Keratinocyte (primary cell): ENCODE data around the gene DYNC1I1. TPM values are rescaled to one million over a fixed set of nuclear protein-coding genes. Genes with fewer than 3 reads are reported as not detected.

ENCODE experiments used
- DNase-seq: peaks from one replicate; pipeline ENCODE4 v3.0.0-alpha.2; 2011; ENCODE audit warnings: low read depth, missing footprints, low spot score
- FAIRE-seq: peaks from 2 replicates; lab custom pipeline; 2011; peaks lifted over from hg19 to GRCh38; lab: Jason Lieb, UNC
- H2AFZ ChIP-seq: 2 replicates; pipeline ENCODE4 v1.6.0; 2012; ENCODE audit warnings: low read length, control low read depth, inconsistent platforms; ENCODE audit not compliant: control insufficient read depth
- H3K27ac ChIP-seq: 2 replicates; pipeline ENCODE4 v1.5.1; 2011; ENCODE audit warnings: low read length; ENCODE audit not compliant: control insufficient read depth, insufficient read depth
- H3K27me3 ChIP-seq: 3 replicates; pipeline ENCODE4 v1.6.0; 2011; ENCODE audit warnings: low read length; ENCODE audit not compliant: control insufficient read depth, insufficient read depth; ENCODE audit errors: extremely low read depth
- H3K36me3 ChIP-seq, 2 experiments: 2 replicates in 1 of 2; 3 replicates in 1 of 2; pipeline ENCODE4 v1.5.1; 2011; ENCODE audit warnings: low read length in 2 of 2, mild to moderate bottlenecking in 1 of 2; ENCODE audit not compliant: control insufficient read depth in 2 of 2, insufficient read depth in 2 of 2; ENCODE audit errors: extremely low read depth in 1 of 2
- H3K4me1 ChIP-seq: 3 replicates; pipeline ENCODE4 v1.5.1; 2011; ENCODE audit warnings: low read length; ENCODE audit not compliant: control insufficient read depth, insufficient read depth; ENCODE audit errors: extremely low read depth
- H3K4me2 ChIP-seq: 3 replicates; pipeline ENCODE4 v1.6.0; 2011; ENCODE audit warnings: low read depth, low read length; ENCODE audit not compliant: control insufficient read depth, insufficient read depth; ENCODE audit errors: extremely low read depth
- H3K4me3 ChIP-seq, 3 experiments: fragments of 200-600 bp in 1 of 3; sonication (generic) in 1 of 3; 2 replicates in 2 of 3; 3 replicates in 1 of 3; pipeline ENCODE4 v1.5.1; 2011 to 2016; ENCODE audit warnings: low read length in 3 of 3, mild to moderate bottlenecking in 3 of 3, control low read depth in 2 of 3, inconsistent platforms in 1 of 3, low read depth in 1 of 3, mixed read lengths in 1 of 3, mixed run types in 1 of 3, moderate library complexity in 1 of 3; ENCODE audit not compliant: control insufficient read depth in 2 of 3, insufficient read depth in 2 of 3; ENCODE audit errors: extremely low read depth in 1 of 3
- H3K79me2 ChIP-seq: 2 replicates; pipeline ENCODE4 v1.6.0; 2012; ENCODE audit warnings: low read length; ENCODE audit not compliant: control insufficient read depth, insufficient read depth
- H3K9ac ChIP-seq: 3 replicates; pipeline ENCODE4 v1.6.0; 2011; ENCODE audit warnings: low read length; ENCODE audit not compliant: control insufficient read depth, insufficient read depth; ENCODE audit errors: extremely low read depth
- H3K9me1 ChIP-seq: 3 replicates; pipeline ENCODE4 v1.6.0; 2011; ENCODE audit warnings: low read length; ENCODE audit not compliant: control insufficient read depth, insufficient read depth; ENCODE audit errors: extremely low read depth
- H3K9me3 ChIP-seq: 2 replicates; pipeline ENCODE4 v1.5.1; 2012; ENCODE audit warnings: low read depth, low read length; ENCODE audit not compliant: control insufficient read depth
- H4K20me1 ChIP-seq: 3 replicates; pipeline ENCODE4 v1.6.0; 2011; ENCODE audit warnings: low read length; ENCODE audit not compliant: control insufficient read depth, insufficient read depth; ENCODE audit errors: extremely low read depth
- EZH2 ChIP-seq: IDR thresholded peaks from one replicate; pipeline ENCODE4 v1.6.1; 2012; ENCODE audit warnings: inconsistent platforms, mild to moderate bottlenecking, low read length, moderate library complexity
- dilution Hi-C: fragments of 300-500 bp; cut with MboI; formaldehyde crosslinking; loops from one replicate; pipeline ENCODE4 v1.7.0; 2020; ENCODE audit warnings: low sequenced_read_pairs; ENCODE audit not compliant: extremely low pct_ligation_motif_present
- polyA plus RNA-seq, 5 experiments: library from polyadenylated mRNA; depleted of rRNA in 3 of 5; stranded (reverse) in 3 of 5; stranded (forward) in 1 of 5; unstranded in 1 of 5; fragments of >200 nt; gene quantifications; 1 replicate in 1 of 5; 2 replicates in 3 of 5; 3 replicates in 1 of 5; pipeline versions ENCODE4 v1.2.1 to v1.2.3, GENCODE V29; 2011 to 2012; ENCODE audit warnings: missing spikeins in 2 of 5, low read depth in 1 of 5, low replicate concordance in 1 of 5
- TF ChIP-seq, protein P1 (sequence below), 3 experiments: IDR thresholded peaks in 1 of 3; conservative IDR thresholded peaks in 1 of 3; optimal IDR thresholded peaks in 1 of 3; 2 replicates in 2 of 3; 3 replicates in 1 of 3; pipeline versions ENCODE3 to v1.5.1; 2011; ENCODE audit warnings: low read length in 3 of 3, mild to moderate bottlenecking in 3 of 3, moderate library complexity in 2 of 3, control low read depth in 1 of 3, inconsistent platforms in 1 of 3; ENCODE audit not compliant: insufficient read depth in 2 of 3; ENCODE audit errors: extremely low read depth in 1 of 3

DYNC1I1 gene
- polyA plus RNA-seq, 1 donor (not counting 4 experiments of a cell fraction or from before 2014, with no cell fraction given), result 0.10 TPM

DNA sequence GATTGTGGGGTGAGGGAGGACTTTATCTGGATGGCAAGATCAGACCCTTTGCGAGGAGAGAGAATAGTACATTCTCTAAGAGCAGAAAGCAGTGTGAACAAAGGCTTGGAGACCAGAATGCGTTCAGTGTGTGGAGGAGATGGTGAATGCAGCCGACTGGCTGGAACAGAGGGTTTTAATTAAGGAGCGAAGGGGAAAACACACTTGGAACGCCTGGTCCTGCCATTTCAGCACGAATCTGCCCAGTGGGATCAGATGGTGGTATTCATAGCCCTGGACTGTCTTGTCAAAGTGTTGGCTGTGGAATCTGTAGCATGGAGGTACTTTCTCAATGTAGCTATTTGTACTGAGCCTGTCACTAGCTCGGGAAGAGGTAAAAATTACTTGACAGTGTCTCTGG lies 288.7 kb downstream of the DYNC1I1 start:
- H3K27me3 ChIP-seq, result no peaks in the 10 kb centered on the region
- H3K79me2 ChIP-seq, result no peaks in the 10 kb centered on the region
- DNase-seq (no peak), FAIRE-seq (no peak)
- no peaks in the 10 kb centered on the region for H3K4me1 ChIP-seq
- no peak overlapping the region for H3K27ac ChIP-seq
- no peak overlapping the region for H2AFZ ChIP-seq
- dilution Hi-C loops, result no loop called here
- H3K36me3 ChIP-seq, result no peaks in the 10 kb centered on the region
- TF ChIP-seq EZH2, result no peak
- TF ChIP-seq, protein P1, sequence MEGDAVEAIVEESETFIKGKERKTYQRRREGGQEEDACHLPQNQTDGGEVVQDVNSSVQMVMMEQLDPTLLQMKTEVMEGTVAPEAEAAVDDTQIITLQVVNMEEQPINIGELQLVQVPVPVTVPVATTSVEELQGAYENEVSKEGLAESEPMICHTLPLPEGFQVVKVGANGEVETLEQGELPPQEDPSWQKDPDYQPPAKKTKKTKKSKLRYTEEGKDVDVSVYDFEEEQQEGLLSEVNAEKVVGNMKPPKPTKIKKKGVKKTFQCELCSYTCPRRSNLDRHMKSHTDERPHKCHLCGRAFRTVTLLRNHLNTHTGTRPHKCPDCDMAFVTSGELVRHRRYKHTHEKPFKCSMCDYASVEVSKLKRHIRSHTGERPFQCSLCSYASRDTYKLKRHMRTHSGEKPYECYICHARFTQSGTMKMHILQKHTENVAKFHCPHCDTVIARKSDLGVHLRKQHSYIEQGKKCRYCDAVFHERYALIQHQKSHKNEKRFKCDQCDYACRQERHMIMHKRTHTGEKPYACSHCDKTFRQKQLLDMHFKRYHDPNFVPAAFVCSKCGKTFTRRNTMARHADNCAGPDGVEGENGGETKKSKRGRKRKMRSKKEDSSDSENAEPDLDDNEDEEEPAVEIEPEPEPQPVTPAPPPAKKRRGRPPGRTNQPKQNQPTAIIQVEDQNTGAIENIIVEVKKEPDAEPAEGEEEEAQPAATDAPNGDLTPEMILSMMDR (optimal IDR thresholded peaks at IDR 0.05 in 1 of 3, IDR thresholded peaks at IDR 0.05 in 1 of 3, conservative IDR thresholded peaks at IDR 0.05 in 1 of 3; ENCODE audit: extremely low read depth in 1 of 3, insufficient read depth in 2 of 3, low read length in 3 of 3), result no peak
- H4K20me1 ChIP-seq, result no peaks in the 10 kb centered on the region
- no peaks in the 10 kb centered on the region for H3K9me1 ChIP-seq
- H3K4me3 ChIP-seq, result no peak overlapping the region
- H3K9ac ChIP-seq, result no peak overlapping the region
- no peak overlapping the region for H3K4me2 ChIP-seq
- no peaks in the 10 kb centered on the region for H3K9me3 ChIP-seq

DNA sequence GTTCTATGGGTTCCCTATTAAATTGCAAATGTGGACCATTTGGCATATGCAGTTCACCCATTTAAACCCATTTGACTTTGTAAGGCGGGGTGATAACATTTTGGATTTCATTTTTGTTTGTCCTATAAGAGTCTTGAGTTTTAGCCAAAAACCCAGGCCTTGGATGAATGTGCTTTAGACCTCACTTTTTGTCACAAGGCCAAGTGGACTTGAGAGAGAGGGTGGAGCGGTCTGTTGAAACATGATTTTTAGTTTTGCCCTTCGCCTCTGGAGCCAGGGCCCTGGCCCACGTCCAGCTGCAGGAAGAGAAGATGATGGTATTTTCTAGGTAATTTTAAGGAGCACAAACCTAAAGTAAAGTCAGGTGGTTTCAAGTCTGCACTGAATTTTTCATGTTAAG lies 289.5 kb downstream of the DYNC1I1 start:
- Histone ChIP-seq H3K36me3 (no peaks in the 10 kb centered on the region), H3K4me1 (peaks cover under 1% of the 10 kb centered on the region), H3K9ac (no peak overlapping the region), H3K9me1 (no peaks in the 10 kb centered on the region), H3K4me2 (no peak overlapping the region), H3K27ac (no peak overlapping the region), H3K27me3 (no peaks in the 10 kb centered on the region), H3K9me3 (no peaks in the 10 kb centered on the region), H2AFZ (no peak overlapping the region), H3K79me2 (no peaks in the 10 kb centered on the region), H3K4me3 (no peak overlapping the region), H4K20me1 (no peaks in the 10 kb centered on the region)
- no peak for DNase-seq
- dilution Hi-C loops, result no loop called here
- TF ChIP-seq, protein P1 (optimal IDR thresholded peaks at IDR 0.05 in 1 of 3, IDR thresholded peaks at IDR 0.05 in 1 of 3, conservative IDR thresholded peaks at IDR 0.05 in 1 of 3; ENCODE audit: extremely low read depth in 1 of 3, insufficient read depth in 2 of 3, low read length in 3 of 3), result no peak
- no peak for TF ChIP-seq EZH2
- FAIRE-seq, result no peak
